GM21825 (cell line): Measurements from ENCODE around the gene GRIP2.

ENCODE experiments used
- ATAC-seq: cut with Tn5 transposase; IDR thresholded peaks from one replicate; pipeline ENCODE4 v1.9.1; 2021; ENCODE audit warnings: mild to moderate bottlenecking, moderate library complexity; ENCODE audit not compliant: unreplicated experiment

Gene GRIP2

DNA sequence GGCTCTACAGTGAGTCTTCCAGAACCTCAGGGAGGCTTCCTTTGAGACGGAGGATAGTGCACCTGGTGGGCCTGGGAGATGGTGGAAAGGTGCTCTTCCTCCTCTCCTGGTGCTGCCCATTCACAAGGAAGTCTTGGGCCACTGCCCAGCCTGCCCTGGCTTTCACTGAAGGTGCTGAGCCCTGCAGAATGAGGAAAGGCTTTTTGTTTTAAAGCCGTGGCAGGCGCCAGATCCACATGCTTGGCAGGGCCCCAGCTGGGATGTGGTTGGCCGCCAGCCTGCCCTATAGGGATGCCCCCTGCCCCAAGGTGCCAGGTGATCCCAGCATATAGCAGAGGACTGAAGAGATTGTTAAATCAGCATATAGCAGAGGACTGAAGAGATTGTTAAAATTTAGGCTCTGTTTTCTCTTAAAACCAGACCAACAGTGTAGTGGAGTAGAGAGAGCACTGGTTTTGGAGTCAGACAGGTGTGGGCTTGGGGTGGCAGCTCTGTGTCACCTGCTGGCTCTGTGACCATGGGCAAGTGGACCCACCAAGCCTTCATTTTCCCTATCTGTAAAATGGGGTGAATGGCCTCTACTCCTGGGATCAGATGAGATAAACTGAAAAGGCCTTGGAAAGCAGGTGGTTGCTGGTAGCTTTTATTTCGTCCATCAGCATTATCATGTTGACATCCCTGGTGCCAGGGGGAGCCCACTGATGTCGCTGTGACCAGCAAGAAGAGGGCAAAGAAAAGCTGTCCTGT is 84.4 kb downstream of the GRIP2 start:
- no peak for ATAC-seq

DNA sequence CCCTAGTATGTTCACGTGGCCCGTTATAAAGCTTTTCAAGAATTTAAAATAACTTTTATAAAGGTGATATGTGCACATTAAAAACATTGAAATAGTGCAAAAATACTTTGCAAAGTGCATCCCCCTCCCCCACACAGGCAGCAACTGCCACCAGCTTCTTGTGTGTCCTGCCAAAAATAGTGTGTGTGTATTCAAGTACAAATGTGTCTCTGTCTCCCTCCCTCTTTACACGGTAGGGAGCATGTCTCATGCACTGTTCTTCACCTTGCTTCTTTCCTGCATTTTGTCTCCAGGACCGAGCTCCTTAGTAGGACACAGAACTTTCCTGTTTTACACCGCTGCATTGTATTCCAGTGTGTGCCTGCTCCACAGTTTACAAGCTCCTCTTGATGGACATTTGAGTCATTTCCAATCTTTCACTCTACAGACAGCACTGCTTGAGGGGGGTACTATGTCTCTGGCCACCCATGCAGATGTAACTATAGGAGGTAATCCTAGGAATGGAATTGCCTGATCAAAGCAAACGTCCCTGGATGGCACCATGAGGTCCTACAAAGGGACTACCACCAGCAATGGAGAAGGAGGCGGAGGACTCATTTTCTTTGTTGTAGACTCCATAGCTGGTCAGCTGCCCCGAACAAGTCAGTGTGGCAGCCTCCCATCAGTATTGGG is 85.4 kb downstream of the GRIP2 start:
- no peak for ATAC-seq

DNA sequence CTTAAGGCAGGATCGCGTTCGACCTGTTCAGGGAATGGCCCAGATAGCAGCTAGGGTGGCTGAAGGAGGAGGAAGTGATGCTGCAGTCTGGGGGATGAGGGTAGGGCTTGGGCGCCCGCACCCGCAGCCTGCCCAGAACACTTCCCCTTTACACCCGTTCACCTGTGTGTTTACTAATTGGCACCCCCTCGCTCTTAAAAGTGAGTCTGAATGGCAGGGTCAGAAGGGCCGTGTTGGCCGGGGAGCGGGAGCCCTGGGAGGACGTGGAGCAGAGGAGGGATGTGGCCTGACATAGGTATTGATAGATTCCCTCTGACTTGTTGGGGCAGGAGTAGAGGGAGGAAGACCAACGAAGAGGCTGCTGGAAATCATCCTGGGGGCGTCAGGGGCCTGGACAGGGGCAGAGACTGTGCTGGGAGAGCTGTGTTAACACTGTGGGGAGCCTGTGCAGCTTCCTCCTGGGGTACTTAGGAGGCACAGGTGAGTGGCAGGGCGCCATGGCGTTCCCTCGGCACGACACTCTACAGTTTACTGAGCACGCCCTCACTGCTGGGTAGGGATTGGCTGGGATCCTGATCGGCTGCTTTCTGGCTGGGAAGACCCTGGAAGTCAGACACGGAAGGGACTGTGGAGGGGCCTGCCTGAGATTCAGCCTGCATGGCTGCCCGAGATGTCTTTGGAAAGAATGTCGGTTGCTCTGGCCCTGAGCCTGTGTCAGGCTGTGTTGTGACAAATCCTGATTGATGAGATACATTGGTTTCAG is 86.1 kb downstream of the GRIP2 start:
- ATAC-seq, result no peak

DNA sequence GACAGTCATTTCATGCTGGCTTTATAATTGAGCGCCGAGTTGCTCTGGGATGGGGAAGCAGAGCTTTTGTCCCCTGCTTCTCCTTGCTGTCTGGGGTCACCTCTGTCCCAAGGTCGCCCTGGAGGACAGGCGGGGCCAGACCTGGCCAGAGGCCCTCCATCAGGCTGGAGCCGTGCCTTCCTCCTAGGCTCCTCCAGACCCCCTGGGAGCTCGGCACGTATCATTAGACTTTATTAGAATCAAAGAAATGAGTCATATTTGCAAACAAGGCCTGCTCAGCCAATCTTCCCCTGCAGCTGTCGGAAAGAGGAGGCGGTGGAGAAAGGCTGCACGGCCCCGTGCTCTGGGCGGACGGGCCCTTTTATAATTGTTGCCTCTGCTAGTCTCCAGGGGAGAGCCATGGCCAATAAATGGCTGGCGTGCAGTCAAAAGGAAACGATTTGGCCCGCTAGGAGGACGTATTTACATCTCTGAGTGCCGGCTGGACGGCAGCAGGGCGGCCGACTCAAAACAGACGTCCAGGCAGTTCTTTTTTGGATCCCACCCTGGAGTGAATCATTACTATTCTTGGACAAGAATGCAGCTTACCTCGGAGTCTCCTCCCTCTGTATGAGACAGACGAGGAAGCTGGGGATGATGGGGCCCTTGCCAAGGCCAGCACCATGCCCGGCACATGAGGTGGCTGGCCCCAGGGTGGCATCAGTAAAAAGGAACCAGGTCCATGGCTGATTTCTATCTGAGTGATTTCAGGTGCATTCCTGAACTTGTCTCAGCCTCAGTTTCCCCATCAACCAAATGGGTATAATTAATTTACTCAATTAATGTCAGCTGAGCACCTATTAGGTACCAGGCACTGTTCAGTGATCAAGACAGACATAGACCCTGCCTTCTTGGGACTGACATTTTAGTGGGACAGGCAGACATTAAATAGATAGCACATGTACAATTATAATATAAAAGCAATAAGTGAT is 87.1 kb downstream of the GRIP2 start:
- ATAC-seq, result no peak

DNA sequence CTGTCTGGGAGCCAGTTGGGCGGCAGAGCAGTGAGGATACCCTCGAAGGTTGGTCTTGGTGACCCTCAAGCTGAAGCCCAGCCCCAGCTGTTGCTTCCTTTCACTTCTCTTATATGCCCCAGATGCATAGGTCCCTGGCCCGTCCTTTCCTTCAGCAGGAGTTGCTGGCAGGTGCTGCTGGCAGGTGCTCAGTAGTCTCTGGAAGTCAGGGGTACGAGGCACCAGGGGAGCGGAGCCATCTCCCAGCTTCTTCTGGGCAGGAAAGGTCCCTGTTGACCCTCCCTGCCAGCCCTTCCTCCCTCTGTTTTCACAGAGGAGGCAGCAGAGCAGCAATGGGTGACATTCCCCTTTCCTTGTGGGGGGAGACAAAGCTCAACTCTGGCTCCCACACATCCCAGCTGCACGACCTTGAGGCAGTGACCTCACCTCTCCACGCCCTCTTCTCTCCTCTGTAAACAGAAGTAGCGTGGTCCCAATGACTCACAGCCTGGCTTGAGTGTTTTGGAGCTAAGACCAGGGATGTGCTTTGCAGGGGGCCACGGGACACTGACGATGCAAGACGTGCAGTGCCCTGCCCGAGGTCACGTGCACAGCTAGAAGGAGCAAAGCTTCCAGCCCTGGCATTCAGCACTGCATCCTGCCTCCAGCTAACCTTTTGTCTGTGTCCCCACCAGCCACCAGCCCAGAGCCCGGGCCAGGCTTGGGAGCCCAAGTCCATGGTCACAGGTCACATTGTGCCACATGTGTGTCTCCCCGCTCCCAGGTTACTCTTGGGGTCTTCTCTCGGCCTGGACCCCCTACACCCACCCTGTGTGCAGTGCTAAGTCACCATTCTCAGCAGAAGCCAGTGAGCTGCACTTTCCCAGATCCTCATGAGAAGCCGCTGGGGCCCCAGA is 88.0 kb downstream of the GRIP2 start:
- ATAC-seq, result no peak

DNA sequence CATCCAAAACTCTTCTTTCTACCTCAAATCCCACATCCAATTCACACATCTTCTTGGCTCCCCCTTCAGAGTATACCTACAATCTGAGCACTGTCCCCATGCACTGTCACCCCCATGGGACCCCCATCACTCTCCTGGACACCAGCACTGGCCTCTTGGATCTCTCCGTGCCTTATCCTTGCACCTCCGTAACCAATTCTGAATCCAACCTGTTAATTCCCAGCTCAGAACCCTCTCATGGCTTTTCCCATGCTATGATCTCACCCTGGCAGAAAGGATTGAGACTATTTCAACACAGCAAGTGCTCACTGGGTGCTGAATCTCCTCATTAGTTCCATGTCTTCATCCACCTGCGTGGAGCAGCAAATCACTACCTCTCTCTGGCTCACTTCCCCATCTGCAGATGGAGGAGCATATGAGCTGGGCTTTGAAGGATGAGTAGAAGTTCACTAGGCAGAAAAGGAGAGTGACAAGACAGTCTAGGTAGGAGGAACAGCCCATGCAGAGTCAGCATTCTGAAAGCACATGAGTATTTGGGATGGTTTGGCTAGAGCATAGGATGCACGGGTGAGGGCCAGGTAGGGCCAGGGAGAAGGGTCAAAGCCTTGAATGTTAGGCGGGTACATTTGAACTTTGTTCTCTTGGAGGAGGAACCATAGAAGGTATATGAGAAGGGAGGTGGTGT is 89.1 kb downstream of the GRIP2 start:
- no peak for ATAC-seq

DNA sequence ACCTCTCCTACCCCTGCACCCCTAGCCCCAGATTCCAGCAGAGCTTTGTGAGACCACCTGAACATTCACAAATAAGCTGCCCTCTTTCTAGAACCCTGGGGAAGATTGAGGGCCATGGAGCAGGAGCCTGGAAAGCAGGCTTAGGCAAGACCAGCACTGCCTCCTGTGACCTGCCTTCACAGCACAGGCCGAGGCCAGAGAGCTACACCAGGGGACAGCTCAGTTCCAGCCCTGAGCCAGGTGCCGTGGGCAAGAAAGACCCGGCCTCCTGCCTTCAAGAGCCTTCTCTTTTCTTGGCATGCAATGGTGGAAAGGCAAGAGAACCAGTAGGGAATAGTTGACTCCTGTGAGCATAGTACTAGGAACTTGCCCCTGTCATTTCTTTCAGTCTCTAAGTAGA is 89.6 kb downstream of the GRIP2 start:
- ATAC-seq, result no peak

DNA sequence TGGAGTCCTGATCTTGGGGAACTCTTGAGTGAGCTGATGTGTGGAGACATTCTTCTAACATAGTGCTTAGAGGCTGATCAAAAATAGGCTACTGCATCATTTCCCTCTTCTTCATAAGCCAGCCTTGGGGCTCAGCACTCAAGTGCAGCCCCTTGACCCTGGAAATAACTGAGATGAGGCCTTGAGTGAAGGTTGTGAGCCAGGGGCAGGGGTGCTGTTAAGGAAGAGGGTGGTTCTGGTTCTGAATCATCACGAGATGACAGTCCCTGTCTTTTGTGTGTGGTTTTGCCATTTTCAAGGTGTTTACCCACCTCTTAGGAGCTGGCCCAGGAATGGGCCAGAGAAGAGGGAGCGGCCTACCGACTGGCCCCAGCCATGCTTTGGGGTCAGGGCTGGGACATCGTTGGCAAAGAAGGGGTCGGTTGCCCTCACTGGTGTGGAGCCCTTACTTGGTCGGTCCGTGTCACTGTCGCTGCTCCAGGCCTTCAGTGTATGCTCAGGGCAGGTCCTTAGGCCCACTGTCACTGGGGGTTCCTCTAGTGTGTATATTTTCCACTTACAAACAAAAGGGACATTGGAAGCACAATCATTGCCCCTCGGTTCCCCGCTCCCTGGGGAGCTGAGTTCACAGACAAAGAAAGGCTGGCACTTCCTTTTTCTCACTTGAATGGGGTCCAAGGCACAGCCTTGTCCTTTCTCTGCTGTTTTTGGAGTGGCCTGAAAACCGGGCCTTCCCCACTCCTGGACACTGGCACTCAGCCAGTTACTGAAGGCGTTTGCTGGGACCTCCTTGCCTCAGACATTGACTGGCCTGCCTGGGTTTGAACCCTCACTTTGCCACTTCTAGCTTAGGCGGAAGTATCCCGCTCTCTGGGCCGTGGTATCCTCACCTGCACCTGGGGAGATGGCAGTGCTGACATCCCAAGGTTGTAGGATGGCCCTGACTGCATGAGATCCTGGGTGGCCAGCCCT is 91.1 kb downstream of the GRIP2 start:
- ATAC-seq, result no peak

DNA sequence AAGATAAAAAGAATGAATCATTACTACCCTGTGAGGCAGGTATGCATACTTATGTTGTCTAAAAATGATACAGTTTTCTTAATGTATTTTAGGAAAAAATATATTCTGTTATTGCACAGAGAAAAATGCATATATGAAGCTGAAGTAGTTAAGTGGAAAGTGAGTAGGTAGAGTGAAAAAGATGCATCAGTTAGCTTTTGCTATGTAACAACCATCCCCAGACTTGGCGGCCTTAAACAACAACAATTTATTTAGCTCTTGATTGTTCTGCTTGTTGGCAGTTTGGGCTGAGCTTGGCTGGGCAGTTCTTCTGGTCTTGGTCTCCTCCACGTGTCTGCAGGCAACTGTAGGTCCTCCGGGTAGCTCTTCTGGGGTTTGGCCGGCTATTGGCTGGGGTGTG is 92.1 kb downstream of the GRIP2 start:
- no peak for ATAC-seq

DNA sequence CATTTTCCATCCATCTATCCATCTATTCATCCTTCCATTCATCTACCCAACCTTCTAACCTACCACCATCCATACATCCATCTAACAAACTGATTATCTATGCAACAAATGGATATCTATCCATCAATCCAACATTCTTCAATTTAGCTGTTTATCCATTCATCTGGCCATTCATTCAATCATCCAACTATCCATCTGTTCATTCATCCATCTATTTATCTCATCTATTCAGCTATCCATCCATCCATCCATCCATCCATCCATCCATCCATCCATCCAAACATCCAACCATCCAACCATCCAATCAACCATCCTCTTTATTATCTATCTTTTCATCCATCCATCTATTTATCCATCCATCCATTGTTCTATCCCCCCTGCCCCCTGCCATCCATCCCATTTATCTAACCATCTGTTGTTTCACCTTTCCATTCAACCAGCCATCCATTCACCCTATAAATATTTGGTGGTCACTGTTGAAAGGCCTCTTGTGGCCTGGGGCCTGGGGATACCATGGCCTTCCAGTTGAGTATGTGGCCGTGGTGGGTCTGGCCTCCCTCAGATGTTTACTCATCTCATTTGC is 93.1 kb downstream of the GRIP2 start:
- ATAC-seq, result no peak

DNA sequence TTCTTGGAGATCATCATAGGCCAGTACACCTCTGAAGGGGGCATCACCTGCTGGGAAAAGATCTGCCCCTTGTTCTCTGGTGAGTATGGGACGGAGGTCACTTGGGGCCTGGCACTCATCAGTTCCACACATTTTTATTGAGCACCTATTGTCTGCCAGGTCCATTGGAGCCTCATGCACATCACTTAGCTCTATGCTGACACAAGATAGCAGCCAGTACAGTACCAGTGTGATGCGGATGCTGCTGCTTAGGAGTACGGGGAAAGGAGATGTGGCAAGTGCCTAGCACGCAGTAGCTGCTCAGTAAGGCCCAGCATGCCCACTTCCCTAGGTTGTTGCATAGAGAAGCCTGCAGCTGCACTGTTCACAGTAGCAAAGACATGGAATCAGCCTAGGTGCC is 94.4 kb downstream of the GRIP2 start:
- no peak for ATAC-seq

DNA sequence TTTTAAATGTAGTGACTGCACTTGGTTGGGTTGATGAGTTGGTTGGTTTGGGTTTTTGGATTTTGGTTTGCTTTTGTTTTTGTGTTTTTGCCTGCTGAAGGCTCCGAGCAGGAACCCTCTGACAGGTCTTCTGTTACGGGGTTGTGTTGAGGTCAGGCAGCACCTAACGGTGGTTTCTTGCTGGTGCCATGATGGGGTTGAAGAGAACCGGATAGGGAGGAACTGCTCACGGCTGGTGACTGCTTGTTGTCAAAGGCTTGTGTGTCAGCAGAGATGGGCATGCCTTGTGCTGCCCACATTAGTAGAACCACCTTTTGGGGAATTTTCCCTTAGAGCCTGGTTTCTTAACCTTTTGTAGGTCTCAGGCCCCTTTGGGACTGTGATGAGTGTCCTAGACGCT is 95.8 kb downstream of the GRIP2 start:
- no peak for ATAC-seq

DNA sequence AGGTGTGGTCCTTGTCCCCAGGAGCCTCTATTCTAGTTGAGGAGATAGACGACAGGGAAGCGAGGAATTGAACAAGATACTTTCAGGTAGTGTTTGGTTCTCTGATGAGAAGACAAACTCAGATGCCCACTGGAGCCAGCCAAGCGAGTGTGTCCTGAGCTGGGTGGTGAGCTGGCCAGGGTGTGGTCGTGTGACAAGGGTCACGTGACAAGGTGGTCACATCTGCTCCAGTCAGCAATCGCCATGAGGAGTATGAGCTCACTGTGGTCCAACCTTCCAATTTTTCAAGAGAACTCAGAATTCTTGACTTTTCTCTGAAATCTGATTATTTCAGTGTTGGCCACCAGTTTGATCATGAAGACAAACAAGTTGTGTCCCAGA is 98.2 kb downstream of the GRIP2 start:
- no peak for ATAC-seq

DNA sequence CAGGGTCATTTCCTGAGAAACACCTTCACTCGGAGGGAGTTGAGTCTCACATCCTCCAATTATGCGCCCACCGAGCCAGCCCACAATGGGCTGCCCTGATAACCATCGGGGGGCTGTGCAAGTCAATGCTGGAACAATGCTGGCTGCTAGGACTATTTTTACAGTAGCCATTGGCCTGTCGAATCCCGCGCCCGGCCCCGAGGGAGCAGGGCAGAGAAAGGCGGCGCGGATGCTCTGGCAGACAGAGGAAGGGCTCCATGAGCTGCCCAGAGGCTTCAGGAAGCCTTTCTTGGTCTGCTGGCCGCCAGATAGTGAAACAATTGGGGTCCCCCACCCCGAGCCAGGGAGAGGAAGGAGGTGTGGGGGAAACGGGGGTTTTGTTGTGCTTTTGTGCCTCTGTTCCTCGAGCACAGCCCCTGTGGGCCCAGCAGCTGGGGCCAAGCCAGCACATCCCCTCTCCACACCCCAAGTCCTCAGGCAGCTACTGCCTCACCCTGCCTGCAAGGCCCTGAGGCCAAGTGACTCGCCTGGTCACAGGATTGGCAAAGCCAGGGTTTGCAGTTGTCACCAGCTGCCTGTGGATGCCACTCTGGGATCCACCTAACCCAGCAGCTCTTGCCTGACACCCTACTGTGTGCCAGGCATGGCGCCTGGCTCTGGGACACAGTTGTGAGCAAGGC is 98.8 kb downstream of the GRIP2 start:
- ATAC-seq, result no peak

DNA sequence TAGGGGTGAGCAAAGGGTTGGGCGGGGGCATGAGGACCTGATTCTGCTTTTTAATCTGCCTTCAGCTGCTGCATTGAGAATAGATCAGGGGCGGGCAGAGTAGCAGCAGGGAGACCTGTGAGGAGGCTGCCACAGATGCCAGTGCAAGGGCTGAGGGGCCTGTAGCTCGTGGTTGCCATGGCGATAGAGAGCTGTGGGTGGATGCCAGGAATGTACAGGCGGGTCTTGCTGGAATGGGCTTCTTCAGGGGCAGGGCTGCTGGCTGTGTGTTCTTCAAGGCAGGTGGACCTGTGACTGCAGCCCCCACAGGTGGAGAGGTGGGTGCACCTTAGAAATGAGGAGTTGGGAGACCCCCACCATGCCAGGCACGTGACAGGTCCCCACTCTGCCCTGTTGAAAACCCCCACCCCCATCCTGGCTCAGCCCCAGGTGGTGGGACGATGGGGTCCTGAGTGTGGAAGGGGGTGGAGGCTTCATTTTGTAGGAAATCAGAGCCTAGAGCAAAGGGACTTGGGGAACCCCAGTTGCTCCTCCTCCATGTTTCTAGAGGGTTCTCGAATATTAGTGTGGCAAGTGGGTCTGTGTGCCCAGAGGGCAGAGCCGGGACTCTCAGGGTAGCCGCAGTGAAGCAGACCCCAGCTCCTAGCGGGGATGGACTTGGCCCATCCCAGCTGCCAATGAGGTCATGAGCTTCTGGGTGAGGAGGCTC is 99.5 kb downstream of the GRIP2 start:
- ATAC-seq, result no peak

DNA sequence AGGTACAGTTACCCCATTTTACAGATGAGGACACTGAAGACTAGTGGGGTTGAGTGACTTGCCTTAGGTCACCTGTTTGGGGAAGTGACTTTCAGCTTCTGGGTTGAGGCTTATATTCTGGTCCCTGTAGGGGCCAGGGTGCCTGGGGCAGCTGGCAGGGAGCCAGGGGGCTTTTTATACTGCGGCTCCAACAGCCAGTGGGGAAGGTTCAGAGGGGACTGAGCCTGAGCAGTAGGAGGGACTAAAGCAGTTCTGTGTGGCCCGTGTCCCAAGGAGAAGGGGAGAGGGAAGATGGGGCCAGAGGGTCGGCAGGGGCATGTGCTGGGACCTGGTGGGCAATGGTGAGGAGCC is 100.0 kb downstream of the GRIP2 start:
- no peak for ATAC-seq
